A549 (cell line): ENCODE results near the gene OBSCN. TPM values are rescaled to one million over a fixed set of nuclear protein-coding genes. Genes with fewer than 3 reads are reported as not detected.

ENCODE experiments used
- ATAC-seq, 2 experiments: fragments of 200-7000 bp in 1 of 2; fragments of >200 bp in 1 of 2; cut with Nextera tagmentation in 1 of 2; cut with Tn5 transposase in 1 of 2; 3 replicates each; pipeline versions ENCODE4 v1.8.0 to v1.9.1; 2018 to 2020; ENCODE audit warnings: mild to moderate bottlenecking in 1 of 2, moderate library complexity in 1 of 2
- CTCF ChIA-PET: fragments of 300-600 bp; sonication (Branson Sonifier 250); formaldehyde crosslinking; extraction: SDS; loops from one replicate; lab custom pipeline; 2021; ENCODE audit warnings: antibody characterized with exemption, inconsistent platforms; lab: Yijun Ruan, JAX
- POLR2A ChIA-PET: fragments of 350-600 bp; formaldehyde crosslinking; extraction: SDS; loops from one replicate; lab custom pipeline; 2021; ENCODE audit warnings: antibody characterized with exemption, inconsistent platforms; lab: Yijun Ruan, JAX
- DNase-seq, 2 experiments: peaks; one replicate each; pipeline versions ENCODE4 v3.0.0 to v3.0.0-alpha.2; 2011 to 2016; ENCODE audit warnings: low read depth in 1 of 2, low spot score in 1 of 2
- FAIRE-seq: peaks from 2 replicates; lab custom pipeline; 2011; peaks lifted over from hg19 to GRCh38; lab: Jason Lieb, UNC
- H3K27ac ChIP-seq, 2 experiments: fragments of >200 bp; sonication (Bioruptor Twin); formaldehyde crosslinking; 3 replicates each; pipeline ENCODE4 v1.5.1; 2016 to 2017
- H3K4me1 ChIP-seq: fragments of >200 bp; sonication (Bioruptor Twin); formaldehyde crosslinking; 3 replicates; pipeline ENCODE4 v1.6.1; 2016
- H3K4me2 ChIP-seq: fragments of >200 bp; sonication (Bioruptor Twin); formaldehyde crosslinking; 3 replicates; pipeline ENCODE4 v1.6.1; 2016
- H3K4me3 ChIP-seq: fragments of >200 bp; sonication (Bioruptor Twin); formaldehyde crosslinking; 3 replicates; pipeline ENCODE4 v1.5.1; 2016
- H3K9me3 ChIP-seq: fragments of >200 bp; sonication (Bioruptor Twin); formaldehyde crosslinking; 3 replicates; pipeline ENCODE4 v1.6.1; 2016
- ATOH8 ChIP-seq: fragments of 250-450 bp; sonication (Bioruptor Pico); IDR thresholded peaks from 2 replicates; pipeline ENCODE4 v1.5.0; 2020; ENCODE audit warnings: low read depth, mild to moderate bottlenecking, moderate library complexity
- CBX8 ChIP-seq: fragments of 200-600 bp; sonication (generic); IDR thresholded peaks from 2 replicates; pipeline ENCODE4 v1.6.1; 2016
- CHD2 ChIP-seq: fragments of 150-350 bp; IDR thresholded peaks from 2 replicates; pipeline ENCODE4 v1.6.1; 2014; ENCODE audit warnings: low read length; ENCODE audit not compliant: partially characterized antibody
- CTCF ChIP-seq: fragments of >200 bp; sonication (Bioruptor Twin); formaldehyde crosslinking; IDR thresholded peaks from 3 replicates; pipeline ENCODE4 v1.5.1; 2016
- E2F6 ChIP-seq: IDR thresholded peaks from 2 replicates; pipeline ENCODE4 v1.6.1; 2012; ENCODE audit warnings: low read depth, borderline replicate concordance
- EHF ChIP-seq: fragments of 250-450 bp; sonication (Bioruptor Pico); IDR thresholded peaks from 2 replicates; pipeline ENCODE4 v1.5.0; 2020; ENCODE audit warnings: mild to moderate bottlenecking
- EHMT2 ChIP-seq: fragments of 200-600 bp; sonication (generic); IDR thresholded peaks from 2 replicates; pipeline ENCODE4 v1.6.1; 2016; ENCODE audit warnings: antibody characterized with exemption, low read depth, mild to moderate bottlenecking, moderate library complexity
- ELK1 ChIP-seq: fragments of 150-350 bp; IDR thresholded peaks from 2 replicates; pipeline ENCODE4 v1.6.1; 2014; ENCODE audit warnings: low read depth, mild to moderate bottlenecking, low read length
- ESRRA ChIP-seq: fragments of 150-350 bp; IDR thresholded peaks from 2 replicates; pipeline ENCODE4 v1.6.1; 2014; ENCODE audit warnings: mild to moderate bottlenecking, low read length, borderline replicate concordance
- FOSB ChIP-seq: fragments of 250-450 bp; sonication (Bioruptor Pico); IDR thresholded peaks from 2 replicates; pipeline ENCODE4 v1.5.0; 2020; ENCODE audit warnings: mild to moderate bottlenecking, moderate library complexity
- HDAC2 ChIP-seq: fragments of 200-600 bp; sonication (generic); IDR thresholded peaks from 2 replicates; pipeline ENCODE4 v1.6.1; 2016
- HOXA7 ChIP-seq: fragments of 250-450 bp; sonication (Bioruptor Pico); IDR thresholded peaks from 2 replicates; pipeline ENCODE4 v1.5.0; 2020; ENCODE audit warnings: mild to moderate bottlenecking, moderate library complexity
- JUN ChIP-seq, 2 experiments: fragments of >200 bp; sonication (Bioruptor Twin); formaldehyde crosslinking; IDR thresholded peaks; 2 replicates in 1 of 2; 3 replicates in 1 of 2; pipeline ENCODE4 v1.6.1; 2016 to 2017
- JUNB ChIP-seq: fragments of >200 bp; sonication (Bioruptor Twin); formaldehyde crosslinking; IDR thresholded peaks from 2 replicates; pipeline ENCODE4 v1.6.1; 2016
- MAFK ChIP-seq: fragments of 450-650 bp; IDR thresholded peaks from 2 replicates; pipeline ENCODE4 v1.6.1; 2014; ENCODE audit not compliant: partially characterized antibody
- MAX ChIP-seq: IDR thresholded peaks from 2 replicates; pipeline ENCODE4 v1.6.1; 2012
- NFE2L2 ChIP-seq: fragments of 150-350 bp; conservative IDR thresholded peaks from 2 replicates; pipeline ENCODE4 v1.6.1; 2014; ENCODE audit warnings: low read length
- PBX3 ChIP-seq: IDR thresholded peaks from 2 replicates; pipeline ENCODE4 v1.6.1; 2012
- POLR2A ChIP-seq: IDR thresholded peaks from 2 replicates; pipeline ENCODE4 v1.6.1; 2012; ENCODE audit warnings: mild to moderate bottlenecking, low read length
- RARB ChIP-seq: fragments of 250-450 bp; sonication (Bioruptor Pico); IDR thresholded peaks from 2 replicates; pipeline ENCODE4 v1.8.0; 2021; ENCODE audit warnings: mild to moderate bottlenecking, moderate library complexity
- REST ChIP-seq: fragments of 200-600 bp; sonication (generic); IDR thresholded peaks from 2 replicates; pipeline ENCODE4 v1.6.1; 2016; ENCODE audit warnings: antibody characterized with exemption, mild to moderate bottlenecking, moderate library complexity
- RFX5 ChIP-seq: fragments of 450-650 bp; IDR thresholded peaks from 2 replicates; pipeline ENCODE4 v1.7.1; 2014; ENCODE audit warnings: antibody characterized with exemption, mild to moderate bottlenecking, moderate library complexity
- SREBF2 ChIP-seq: fragments of 450-650 bp; IDR thresholded peaks from 2 replicates; pipeline ENCODE4 v1.6.1; 2014; ENCODE audit warnings: mild to moderate bottlenecking, moderate library complexity
- TP53 ChIP-seq: fragments of 250-450 bp; sonication (Bioruptor Pico); IDR thresholded peaks from 2 replicates; pipeline ENCODE4 v1.5.0; 2021; ENCODE audit warnings: mild to moderate bottlenecking, moderate library complexity
- ZC3H11A ChIP-seq: fragments of 450-650 bp; IDR thresholded peaks from 2 replicates; pipeline ENCODE4 v1.6.1; 2014; ENCODE audit warnings: antibody characterized with exemption, mild to moderate bottlenecking
- ZFP36 ChIP-seq: fragments of 450-650 bp; IDR thresholded peaks from 2 replicates; pipeline ENCODE4 v1.6.1; 2014; ENCODE audit warnings: borderline replicate concordance; ENCODE audit not compliant: partially characterized antibody
- ZSCAN20 ChIP-seq: fragments of 250-450 bp; sonication (Bioruptor Pico); IDR thresholded peaks from 2 replicates; pipeline ENCODE4 v1.8.0; 2022; ENCODE audit warnings: mild to moderate bottlenecking, moderate library complexity
- WGBS: methylation state at CpG from one replicate; pipeline ENCODE4 v1.1.6; 2017; ENCODE audit errors: missing lambda C conversion rate; 5-methylcytosine and 5-hydroxymethylcytosine counted together
- polyA plus RNA-seq, 4 experiments: library from polyadenylated mRNA; depleted of rRNA in 3 of 4; stranded (reverse); fragments of >200 nt; fragmentation: RNase III in 1 of 4; extraction: RNeasy Plus Mini Kit Qiagen cat#74134 plus additional on column Dnase treatment in 1 of 4; gene quantifications; 2 replicates in 3 of 4; 3 replicates in 1 of 4; pipeline ENCODE4 v1.2.3, GENCODE V29; 2011 to 2017

The OBSCN gene
- polyA plus RNA-seq, 2 of the 4 experiments (the other 2 are of a cell fraction) = 3.1 to 6.8 TPM

- Histone ChIP-seq H3K4me3 (no peak overlapping the region), H3K4me2 (no peak overlapping the region), H3K27ac (no peak overlapping the region), H3K4me1 (no peaks in the 10 kb centered on the region), H3K9me3 (peaks cover 19% of the 10 kb centered on the region)
- ATAC-seq (no peak), DNase-seq (no peak), FAIRE-seq (no peak)
- WGBS = 83% methylated on average over 12 of the region's 14 CpGs
- POLR2A ChIA-PET = no interaction called here
- TF ChIP-seq MAX = no peak
- TF ChIP-seq ZC3H11A = no peak
- TF ChIP-seq HOXA7 (CRISPR knock-in tag) = no peak
- no peak for TF ChIP-seq POLR2A
- no peak for TF ChIP-seq ZFP36
- TF ChIP-seq NFE2L2 = no peak
- no peak for TF ChIP-seq RFX5
- no peak for TF ChIP-seq HDAC2
- TF ChIP-seq ESRRA = no peak
- no peak for TF ChIP-seq JUNB
- no peak for TF ChIP-seq CTCF
- TF ChIP-seq EHF (CRISPR knock-in tag) = no peak
- TF ChIP-seq MAFK = no peak
- TF ChIP-seq CHD2 = no peak
- TF ChIP-seq EHMT2 = no peak
- no peak for TF ChIP-seq E2F6
- CTCF ChIA-PET = no interaction called here
Observed at GRCh38 chr1:228293816-228294500, 86.1 kb downstream of the OBSCN start.

- POLR2A ChIA-PET = no interaction called here
- Histone ChIP-seq H3K27ac (no peak overlapping the region), H3K4me1 (no peaks in the 10 kb centered on the region), H3K4me2 (no peak overlapping the region), H3K9me3 (peaks cover 19% of the 10 kb centered on the region), H3K4me3 (no peak overlapping the region)
- 80% methylated on average over 10 of the region's 10 CpGs for WGBS
- TF ChIP-seq POLR2A = no peak
- no peak for TF ChIP-seq JUNB
- no peak for TF ChIP-seq TP53 (CRISPR knock-in tag)
- TF ChIP-seq CBX8 = no peak
- no peak for TF ChIP-seq ESRRA
- no peak for TF ChIP-seq JUN (IDR thresholded peaks at IDR 0.05)
- no peak for TF ChIP-seq RARB (CRISPR knock-in tag)
- no peak for TF ChIP-seq PBX3
- no peak for TF ChIP-seq ZSCAN20 (CRISPR knock-in tag)
- DNase-seq (no peak), ATAC-seq (no peak), FAIRE-seq (no peak)
- CTCF ChIA-PET = no interaction called here
Observed at GRCh38 chr1:228294717-228295116, 86.9 kb downstream of the OBSCN start.

GRCh38 chr1:228295201-228295600 lies 87.4 kb downstream of the OBSCN start:
- 65% methylated on average over 5 of the region's 5 CpGs for WGBS
- CTCF ChIA-PET = no interaction called here
- H3K4me3 ChIP-seq = no peak overlapping the region
- H3K4me1 ChIP-seq = no peaks in the 10 kb centered on the region
- ATAC-seq = no peak
- no peak overlapping the region for H3K27ac ChIP-seq
- peaks cover 19% of the 10 kb centered on the region for H3K9me3 ChIP-seq
- no peak for DNase-seq
- FAIRE-seq = no peak
- POLR2A ChIA-PET = no interaction called here
- no peak overlapping the region for H3K4me2 ChIP-seq
- TF ChIP-seq ATOH8 (no peak), ELK1 (no peak), FOSB (CRISPR knock-in tag) (no peak), SREBF2 (no peak), MAFK (no peak), REST (no peak)
